LNCAP (cell line): ENCODE results near the gene PNKP.

Experiments
- CTCF ChIP-seq: fragments of 450-650 bp; IDR thresholded peaks from 2 replicates; pipeline ENCODE4 v1.5.1; 2017; ENCODE audit warnings: mild to moderate bottlenecking

Gene PNKP

DNA sequence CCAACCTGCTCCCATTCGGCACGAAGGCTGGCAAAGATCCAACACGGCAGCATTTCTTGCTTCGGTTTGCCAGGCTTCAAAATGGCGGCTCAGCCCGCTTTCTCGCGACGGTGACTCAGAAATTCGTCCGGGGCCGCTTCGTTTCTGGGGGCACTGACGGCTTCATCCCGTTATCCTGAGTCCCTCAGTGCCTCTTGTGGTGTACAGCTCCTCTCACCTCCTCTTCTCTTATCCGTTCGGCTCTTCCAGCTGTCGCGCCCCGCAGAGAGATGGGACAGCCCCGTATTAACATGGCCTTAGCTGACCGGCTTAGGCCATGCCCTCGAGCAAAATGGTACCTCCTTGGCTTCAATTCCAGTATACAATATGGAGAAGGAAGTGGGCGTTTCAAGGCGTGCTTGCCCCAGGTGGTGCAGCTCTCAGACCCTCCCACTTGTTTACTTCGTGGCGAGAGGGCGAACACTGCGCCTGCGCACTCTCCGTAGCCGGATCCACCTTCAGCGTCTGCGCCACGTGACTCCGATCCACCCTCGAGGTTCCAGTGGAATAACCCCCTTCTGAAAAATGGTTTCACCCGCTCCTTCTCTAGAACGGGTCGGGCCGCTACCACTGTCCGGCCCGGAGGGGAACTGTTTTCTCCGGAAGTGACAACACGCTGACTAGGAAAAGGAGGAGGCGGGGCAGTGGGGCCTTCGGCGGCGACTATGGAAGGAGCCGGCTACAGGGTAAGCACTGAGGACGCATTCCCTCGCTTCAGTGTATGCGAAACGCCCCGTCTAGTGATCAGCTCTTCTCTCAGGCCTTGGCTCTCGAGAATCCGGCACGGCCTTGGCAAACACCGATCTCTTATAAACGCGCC lies 9.9 kb upstream of the PNKP start, which contains the start of the genes AKT1S1 and TBC1D17:
TSS of gene AKT1S1 (minus strand) at position 336 of the 859 bp plus-strand sequence. CDS start 4,060 bp downstream, outside the sequence.
TSS of gene TBC1D17 (plus strand) at position 683 of the 859 bp plus-strand sequence. CDS start at position 705, 22 bp downstream.
- no peak for TF ChIP-seq CTCF

DNA sequence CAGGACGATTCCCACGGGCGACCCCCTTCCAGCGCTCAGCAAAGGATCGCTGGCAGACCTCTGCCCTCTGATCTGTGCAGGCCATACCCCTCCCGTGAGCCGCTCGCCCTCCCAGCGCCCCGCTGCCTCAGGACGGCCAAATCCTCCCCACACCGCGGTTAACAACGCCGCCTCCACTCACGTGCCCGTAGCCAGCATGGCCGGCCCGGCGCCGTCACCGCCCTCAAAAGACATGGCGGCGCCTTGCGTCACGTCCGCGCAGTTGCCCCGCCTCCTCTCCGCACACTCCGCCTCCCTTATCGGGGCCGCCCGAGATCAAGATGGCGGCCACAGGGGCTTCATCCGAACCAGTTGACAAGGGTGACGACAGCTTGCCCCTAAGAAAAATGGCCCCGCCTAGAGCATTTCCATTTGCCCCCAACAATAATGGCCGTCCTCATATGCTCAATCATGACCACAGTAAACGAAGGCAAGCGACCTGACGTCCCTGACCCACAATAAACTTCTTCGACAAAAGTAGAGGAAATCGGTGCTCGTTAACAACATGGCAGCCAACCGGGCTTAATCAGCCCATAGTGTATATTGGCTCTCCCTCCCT lies 9.1 kb upstream of the PNKP start:
- no peak for TF ChIP-seq CTCF

- no peak for TF ChIP-seq CTCF
Measured at GRCh38 chr19:49875857-49876421, 8.6 kb upstream of the PNKP start.

- no peak for TF ChIP-seq CTCF
Measured at GRCh38 chr19:49875177-49875576, 7.8 kb upstream of the PNKP start.

DNA sequence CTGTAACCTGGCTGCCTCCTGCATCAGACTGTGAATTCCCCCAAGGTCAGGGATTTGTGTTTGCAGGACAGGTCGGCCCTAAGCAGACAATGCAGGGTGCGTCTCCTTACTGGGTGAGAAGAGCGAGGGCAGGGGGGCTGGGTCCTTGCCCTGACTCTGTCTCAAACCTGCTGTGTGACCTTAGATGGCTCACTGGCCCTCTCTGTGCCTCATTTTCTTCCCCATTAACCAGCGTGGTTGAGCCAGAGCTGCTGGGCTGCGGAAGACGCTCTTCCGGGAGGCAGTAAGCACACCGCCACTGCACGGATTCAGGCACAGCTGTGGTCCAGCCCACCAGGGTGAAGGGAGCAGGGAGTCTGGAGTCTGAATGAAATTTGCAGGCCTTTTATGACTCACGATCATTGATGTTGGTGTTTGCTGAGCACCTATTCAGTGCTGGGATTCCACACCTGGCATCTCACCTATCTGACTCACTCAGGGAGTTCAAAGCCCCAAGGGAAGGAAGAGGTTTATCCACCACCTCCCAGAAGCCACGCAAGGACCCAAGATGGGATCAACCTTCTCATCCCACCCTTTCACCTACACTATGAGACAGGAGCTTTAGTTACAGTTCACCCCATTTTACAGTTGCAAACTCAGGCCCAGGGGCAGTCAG lies 7.3 kb upstream of the PNKP start:
- no peak for TF ChIP-seq CTCF

GRCh38 chr19:49873834-49874233 lies 6.5 kb upstream of the PNKP start:
- no peak for TF ChIP-seq CTCF

- TF ChIP-seq CTCF = no peak
Measured at GRCh38 chr19:49873129-49873521, 5.7 kb upstream of the PNKP start.
